GM19395 (cell line): ENCODE results near the gene KCND1.
A peak's percentile ranks its signal among the peaks of the same experiment; 100 is the strongest.

Experiments
- ATAC-seq: cut with Tn5 transposase; IDR thresholded peaks from one replicate; pipeline ENCODE4 v1.9.1; 2021; ENCODE audit warnings: mild to moderate bottlenecking, moderate library complexity; ENCODE audit not compliant: unreplicated experiment

The KCND1 gene

GRCh38 chrX:48975041-48975440, 3.4 kb upstream of the KCND1 start:
- no peak for ATAC-seq

DNA sequence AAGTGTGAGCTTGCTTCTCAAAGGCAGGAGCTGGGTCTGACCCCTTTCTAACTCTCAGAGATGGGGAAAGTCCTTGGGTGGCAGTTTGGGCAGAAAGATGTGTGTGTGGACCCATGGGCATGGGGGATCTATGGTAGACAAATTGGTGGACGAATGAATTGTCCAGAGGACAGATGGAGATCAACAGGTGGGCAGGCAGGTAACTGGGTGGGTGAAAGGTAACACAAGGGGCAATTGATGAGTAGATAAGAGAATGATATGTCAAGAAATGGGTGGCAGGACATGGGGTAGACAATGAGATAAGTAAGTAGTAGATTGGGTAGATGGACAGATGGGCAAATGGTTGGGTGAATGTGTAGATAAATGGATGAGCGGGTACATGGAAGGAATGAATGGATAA, 2.9 kb upstream of the KCND1 start:
- ATAC-seq, result no peak

DNA sequence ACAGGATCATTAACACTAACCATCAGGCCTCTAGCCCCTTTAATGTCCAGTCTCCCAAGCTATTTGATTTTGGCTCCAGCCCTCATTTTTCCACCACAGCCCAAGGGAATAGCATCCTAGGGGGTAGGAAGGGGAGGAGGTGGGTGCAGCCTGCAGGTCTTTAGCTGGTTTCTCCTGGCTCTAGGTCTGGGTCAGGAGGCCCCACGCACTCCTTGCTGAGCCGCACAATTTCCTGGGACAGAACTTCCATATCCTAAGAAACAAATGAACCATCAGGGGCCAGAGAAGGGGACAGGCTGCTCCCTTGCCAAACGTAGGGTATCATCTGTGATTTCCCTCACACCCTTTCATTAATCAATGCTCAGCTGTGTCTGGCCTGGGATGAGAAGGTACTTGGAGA, 2.4 kb upstream of the KCND1 start:
- no peak for ATAC-seq

DNA sequence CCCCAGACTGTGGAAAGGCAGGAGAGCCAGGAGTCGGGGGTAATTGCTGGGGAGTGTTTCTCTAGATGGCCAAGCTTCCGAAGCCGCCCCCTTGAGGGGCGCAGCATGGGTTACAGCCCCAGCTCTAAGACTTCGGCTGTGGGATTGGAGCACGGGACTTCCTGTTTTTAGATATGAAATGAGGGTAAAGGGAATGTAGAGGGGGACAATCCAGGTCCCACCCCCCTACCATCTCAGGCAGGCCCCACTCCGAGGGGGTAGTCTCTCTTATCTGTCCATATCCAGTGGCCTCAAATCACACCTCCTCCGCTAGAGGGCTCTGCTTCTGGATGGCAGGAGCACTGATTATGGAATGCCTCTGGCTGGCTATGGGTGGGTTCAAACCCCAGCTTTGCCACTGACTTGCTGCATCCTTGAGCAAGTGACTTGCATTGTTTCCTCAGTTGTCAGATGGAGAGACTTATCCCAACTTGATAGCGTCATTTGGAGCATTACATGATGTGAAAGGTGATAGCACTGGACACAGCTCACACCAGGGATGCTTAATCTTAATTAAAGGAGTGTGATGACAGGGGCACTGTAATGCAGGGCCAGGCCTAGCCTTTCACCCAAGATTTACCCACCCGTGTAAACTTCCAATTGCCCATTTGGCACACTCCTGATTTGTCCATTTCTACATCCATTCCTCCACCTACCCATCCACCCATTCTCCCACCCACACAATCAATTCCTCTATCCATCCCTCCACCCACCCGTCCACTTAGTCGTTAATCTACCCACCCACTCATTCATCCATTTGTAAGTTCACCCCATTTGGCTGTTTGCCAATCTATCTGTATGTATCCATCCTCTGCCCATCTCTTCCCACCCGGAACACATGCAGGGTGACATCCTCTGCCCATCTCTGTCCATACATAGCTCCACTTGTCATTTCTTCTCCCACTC, 848 bp upstream of the KCND1 start:
- peak; percentile 50 for ATAC-seq

DNA sequence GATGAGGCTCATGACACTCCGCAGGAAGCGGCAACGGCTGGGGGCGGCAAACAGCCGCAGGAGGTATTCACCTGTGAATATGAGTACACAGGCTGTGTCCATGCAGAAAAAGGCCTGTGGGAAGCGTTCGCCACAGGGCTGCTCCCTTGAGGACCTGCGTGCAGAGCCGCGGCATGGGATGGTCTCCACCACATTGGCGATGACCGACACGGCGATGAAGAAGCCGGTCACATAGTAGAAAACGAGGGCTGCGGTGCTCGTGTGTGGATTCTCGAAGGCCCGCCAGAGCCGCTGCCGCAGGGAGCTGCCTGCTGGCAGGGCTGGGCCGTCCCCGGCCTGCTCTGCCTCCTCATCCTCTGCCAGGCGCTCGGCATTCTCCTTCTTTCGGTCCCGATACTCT, 2.2 kb downstream of the KCND1 start:
- no peak for ATAC-seq

GRCh38 chrX:48968377-48968776, 3.3 kb downstream of the KCND1 start:
- ATAC-seq, result no peak

- no peak for ATAC-seq
Observed at GRCh38 chrX:48966796-48967579, 4.7 kb downstream of the KCND1 start.

- no peak for ATAC-seq
Observed at GRCh38 chrX:48965959-48966358, 5.7 kb downstream of the KCND1 start.

DNA sequence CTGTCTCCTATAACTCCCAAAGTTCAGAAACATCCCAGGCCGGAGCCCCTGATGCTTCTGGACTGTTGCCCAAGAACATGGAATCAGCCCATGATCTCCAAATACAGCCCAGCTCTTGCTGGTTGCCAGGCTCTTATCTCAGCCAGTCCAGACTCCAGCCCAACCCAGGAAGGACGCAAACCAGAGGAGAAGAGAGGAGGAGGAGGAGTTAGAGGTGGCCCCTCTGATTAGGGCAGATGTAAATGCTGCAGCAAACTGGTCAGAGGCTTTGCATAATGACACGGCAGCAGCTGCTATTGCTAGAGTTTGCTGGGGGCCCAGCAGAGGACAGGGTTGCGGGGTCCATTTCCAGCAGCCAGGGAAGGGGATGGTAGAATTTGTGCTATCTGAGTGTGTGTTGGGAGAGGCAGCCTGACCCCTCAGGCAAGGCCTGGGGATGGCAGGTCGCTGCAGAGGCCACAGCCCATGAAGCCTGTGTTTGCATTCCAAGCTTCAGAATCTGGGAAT, 10.0 kb downstream of the KCND1 start:
- ATAC-seq, result no peak

- no peak for ATAC-seq
Observed at GRCh38 chrX:48960291-48960690, 11.4 kb downstream of the KCND1 start.

GRCh38 chrX:48958635-48959094, 13.0 kb downstream of the KCND1 start:
- no peak for ATAC-seq

GRCh38 chrX:48957827-48958634, 13.6 kb downstream of the KCND1 start:
- ATAC-seq, result peak; percentile 86

DNA sequence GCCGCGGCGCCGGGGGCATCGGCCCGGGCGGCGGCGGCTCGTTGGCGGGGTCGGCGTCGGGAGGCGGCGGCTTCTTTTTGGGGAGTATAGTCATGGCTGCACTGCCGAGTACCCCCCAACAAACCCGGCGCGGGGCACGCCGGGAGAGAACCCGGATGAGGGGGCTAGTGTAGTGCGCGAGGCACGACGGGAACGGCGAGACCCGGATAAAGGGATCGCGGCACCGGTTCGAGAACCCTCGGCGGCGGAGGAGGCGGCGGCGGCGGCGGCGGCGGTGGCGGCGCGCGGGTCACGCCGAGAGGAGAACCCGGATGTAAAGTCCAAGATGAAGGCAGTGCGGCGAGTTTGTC, 14.2 kb downstream of the KCND1 start, which contains the start of gene OTUD5:
OTUD5 (minus strand) TSS at position 131 of the 350 bp plus-strand sequence; CDS start at position 94, 37 bp downstream.
- ATAC-seq, result peak; percentile 42

- ATAC-seq, result no peak
Observed at GRCh38 chrX:48956728-48957414, 14.8 kb downstream of the KCND1 start.

- no peak for ATAC-seq
Observed at GRCh38 chrX:48948589-48948988, 23.1 kb downstream of the KCND1 start.

DNA sequence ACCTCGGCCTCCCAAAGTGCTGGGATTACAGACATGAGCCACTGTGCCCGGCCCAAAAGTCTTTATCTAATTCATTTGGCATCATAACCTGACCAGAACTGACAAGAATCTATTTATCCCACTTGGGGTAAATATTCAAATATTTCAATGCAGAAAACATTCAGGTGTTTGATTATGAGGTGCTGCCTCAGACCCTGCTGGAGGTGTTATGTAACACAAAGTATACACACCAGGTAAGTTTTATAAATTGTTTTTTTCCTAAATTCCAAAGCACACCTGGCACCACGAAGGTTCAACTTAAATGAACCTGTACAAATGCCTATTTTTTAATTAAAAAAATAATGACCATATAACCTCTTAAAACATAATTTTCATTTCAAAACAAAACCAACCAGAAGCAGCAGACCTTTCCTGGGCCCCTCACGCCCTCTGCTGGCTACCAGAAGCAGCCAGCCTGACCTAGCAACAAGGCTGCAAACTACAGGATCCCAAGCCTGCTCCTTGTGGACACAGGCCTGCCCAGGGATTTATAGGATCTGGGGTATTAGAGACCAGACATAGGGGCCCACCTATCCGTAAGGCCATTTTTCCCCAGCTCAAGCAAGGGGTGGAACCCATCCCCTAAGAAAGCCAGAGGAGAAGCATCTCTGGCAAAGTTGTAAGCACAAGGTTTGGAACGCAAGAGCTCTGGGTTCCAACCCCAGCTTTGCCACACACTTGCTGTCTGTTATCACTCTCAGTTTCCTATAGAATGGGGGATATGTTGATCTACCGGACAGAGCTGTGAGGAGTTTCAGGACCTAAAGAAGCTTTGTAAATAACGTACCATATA, 25.9 kb downstream of the KCND1 start:
- peak; percentile 64 for ATAC-seq

DNA sequence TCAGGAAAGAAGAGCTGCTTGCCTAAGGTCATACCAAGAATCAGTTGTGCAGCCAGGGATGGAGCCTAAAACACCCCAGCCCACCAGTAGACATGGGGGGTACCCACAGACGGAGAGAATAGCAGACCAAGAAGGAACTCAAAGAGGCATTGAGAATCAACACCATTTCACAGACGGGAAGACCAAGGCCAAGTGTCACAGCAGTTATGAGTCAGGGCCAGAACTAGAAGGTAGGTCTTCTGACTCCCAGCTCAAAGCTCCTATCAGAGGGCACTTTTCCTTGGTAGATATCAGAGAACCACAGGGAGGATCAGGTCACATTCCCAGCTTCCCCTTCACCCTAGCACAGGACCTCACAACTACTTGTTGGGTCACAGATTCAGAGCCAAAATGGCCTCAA, 28.7 kb downstream of the KCND1 start:
- no peak for ATAC-seq

DNA sequence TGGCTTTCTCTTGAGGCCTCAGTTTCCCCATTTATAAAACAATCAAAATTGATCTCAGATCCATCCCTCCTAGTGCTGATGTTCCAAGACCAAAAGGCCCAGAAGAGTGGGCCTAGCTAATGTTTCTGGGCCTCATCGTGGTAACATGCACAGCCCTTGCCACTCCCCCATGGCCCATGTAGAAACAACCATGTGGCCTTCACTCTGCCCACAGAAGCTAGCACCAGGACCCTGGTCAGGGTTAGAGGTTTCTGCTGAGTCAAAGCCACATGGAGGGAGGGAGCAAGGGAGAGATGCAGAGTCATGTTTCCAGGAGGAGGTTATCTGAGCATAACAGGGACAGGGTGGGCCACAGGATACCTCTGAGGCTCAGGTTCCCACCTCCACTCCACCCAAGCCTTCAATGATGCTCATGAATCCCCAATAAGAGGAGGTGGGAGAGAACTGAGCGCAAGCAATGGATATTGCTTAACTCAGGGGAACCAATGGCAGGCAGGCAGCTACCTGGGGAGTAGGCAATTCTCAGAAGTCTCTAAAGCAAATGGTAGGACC, 31.2 kb downstream of the KCND1 start:
- ATAC-seq, result no peak
